OCI-M1 (cell line): ENCODE results near the gene GCK.

Experiments
- DNase-seq: peaks from one replicate; lab custom pipeline; 2025; lab: John Stamatoyannopoulos, UW

Gene GCK

GRCh38 chr7:44155191-44156185 is 33.8 kb downstream of the GCK start:
- no peak for DNase-seq

GRCh38 chr7:44154703-44155102 is 34.5 kb downstream of the GCK start:
- no peak for DNase-seq

GRCh38 chr7:44153948-44154335 is 35.3 kb downstream of the GCK start:
- DNase-seq: no peak

GRCh38 chr7:44152971-44153947 is 36.0 kb downstream of the GCK start:
- DNase-seq: no peak

GRCh38 chr7:44151956-44152355 is 37.3 kb downstream of the GCK start:
- DNase-seq: no peak

- DNase-seq: no peak
Observed at GRCh38 chr7:44150966-44151941, 38.0 kb downstream of the GCK start.

- no peak for DNase-seq
Observed at GRCh38 chr7:44150466-44150832, 38.8 kb downstream of the GCK start.

- no peak for DNase-seq
Observed at GRCh38 chr7:44149571-44150465, 39.4 kb downstream of the GCK start.

- no peak for DNase-seq
Observed at GRCh38 chr7:44148961-44149536, 40.2 kb downstream of the GCK start.

- DNase-seq: no peak
Observed at GRCh38 chr7:44148166-44148565, 41.1 kb downstream of the GCK start.

- DNase-seq: no peak
Observed at GRCh38 chr7:44147026-44147991, 41.9 kb downstream of the GCK start.

GRCh38 chr7:44145969-44146911 is 43.0 kb downstream of the GCK start:
- no peak for DNase-seq

GRCh38 chr7:44145479-44145968 is 43.7 kb downstream of the GCK start:
- no peak for DNase-seq

GRCh38 chr7:44144968-44145478 is 44.2 kb downstream of the GCK start:
- no peak for DNase-seq

- no peak for DNase-seq
Observed at GRCh38 chr7:44144426-44144967, 44.7 kb downstream of the GCK start.

GRCh38 chr7:44143646-44144250 is 45.5 kb downstream of the GCK start:
- no peak for DNase-seq

GRCh38 chr7:44142028-44142427 is 47.2 kb downstream of the GCK start:
- no peak for DNase-seq
